WTC11 (cell line): ENCODE results near the gene BZW2. TPM values are rescaled to one million over a fixed set of nuclear protein-coding genes. Genes with fewer than 3 reads are reported as not detected.

ENCODE experiments used
- ATAC-seq: fragments of 200-7000 bp; cut with Tn5 transposase; 2 replicates; pipeline ENCODE4 v1.10.0; 2021; ENCODE audit warnings: mild to moderate bottlenecking, moderate library complexity
- Bru-seq: library from RNA; stranded (reverse); fragments of 400-500 nt; gene quantifications from one replicate; lab custom pipeline; 2021; lab: Mats Ljungman, UMichigan
- CTCF ChIA-PET: fragments of 300-600 bp; sonication (Branson Sonifier 250); formaldehyde crosslinking; loops from one replicate; lab custom pipeline; 2021; ENCODE audit warnings: antibody characterized with exemption; lab: Charles Lee
- POLR2A ChIA-PET: fragments of 350-600 bp; sonication (Branson Sonifier 250); formaldehyde crosslinking; loops from one replicate; lab custom pipeline; 2021; ENCODE audit warnings: antibody characterized with exemption; lab: Charles Lee
- DNase-seq: peaks from one replicate; pipeline ENCODE4 v3.0.0; 2021; ENCODE audit warnings: low spot score
- H3K27ac Mint-ChIP-seq: 2 replicates; pipeline ENCODE4 v1.8.0; 2021; ENCODE audit warnings: mixed read lengths
- H3K27me3 Mint-ChIP-seq: 2 replicates; pipeline ENCODE4 v1.8.0; 2021; ENCODE audit warnings: low read depth, mild to moderate bottlenecking, moderate library complexity, mixed read lengths
- H3K36me3 Mint-ChIP-seq: 2 replicates; pipeline ENCODE4 v1.8.0; 2021; ENCODE audit warnings: mixed read lengths
- H3K4me1 Mint-ChIP-seq: 2 replicates; pipeline ENCODE4 v1.8.0; 2022; ENCODE audit warnings: mixed read lengths
- H3K4me3 Mint-ChIP-seq: 2 replicates; pipeline ENCODE4 v1.8.0; 2021; ENCODE audit warnings: mild to moderate bottlenecking, moderate library complexity, mixed read lengths
- H3K9me3 Mint-ChIP-seq: 2 replicates; pipeline ENCODE4 v1.8.0; 2021; ENCODE audit warnings: mixed read lengths
- ATF1 ChIP-seq: sonication (generic); formaldehyde crosslinking; IDR thresholded peaks from 2 replicates; pipeline ENCODE4 v1.8.1; 2023; ENCODE audit warnings: mild to moderate bottlenecking, moderate library complexity, missing genetic modification reagents
- E2F1 ChIP-seq: sonication (generic); formaldehyde crosslinking; IDR thresholded peaks from 2 replicates; pipeline ENCODE4 v1.8.0; 2022; ENCODE audit warnings: mild to moderate bottlenecking, missing genetic modification reagents
- E2F5 ChIP-seq: sonication (generic); formaldehyde crosslinking; IDR thresholded peaks from 2 replicates; pipeline ENCODE4 v1.8.1; 2022; ENCODE audit warnings: mild to moderate bottlenecking, moderate library complexity, missing genetic modification reagents
- ERG ChIP-seq: fragments of 250-450 bp; sonication (Bioruptor Pico); IDR thresholded peaks from 2 replicates; pipeline ENCODE4 v1.8.0; 2021; ENCODE audit warnings: mild to moderate bottlenecking
- ETV6 ChIP-seq: sonication (generic); formaldehyde crosslinking; IDR thresholded peaks from 2 replicates; pipeline ENCODE4 v1.8.1; 2022; ENCODE audit warnings: mild to moderate bottlenecking, missing genetic modification reagents
- FOXK1 ChIP-seq: sonication (generic); formaldehyde crosslinking; IDR thresholded peaks from 2 replicates; pipeline ENCODE4 v1.8.0; 2022; ENCODE audit warnings: mild to moderate bottlenecking, moderate library complexity, missing genetic modification reagents
- FOXP4 ChIP-seq: sonication (generic); formaldehyde crosslinking; IDR thresholded peaks from 2 replicates; pipeline ENCODE4 v1.8.0; 2022; ENCODE audit warnings: mild to moderate bottlenecking, missing genetic modification reagents
- HMGA2 ChIP-seq: fragments of 250-450 bp; sonication (Bioruptor Pico); IDR thresholded peaks from 2 replicates; pipeline ENCODE4 v1.4.0; 2021; ENCODE audit warnings: mild to moderate bottlenecking, moderate library complexity
- MAX ChIP-seq: sonication (generic); formaldehyde crosslinking; IDR thresholded peaks from 2 replicates; pipeline ENCODE4 v1.8.0; 2022; ENCODE audit warnings: mild to moderate bottlenecking, missing genetic modification reagents
- SMAD4 ChIP-seq: sonication (generic); formaldehyde crosslinking; IDR thresholded peaks from 2 replicates; pipeline ENCODE4 v1.8.0; 2022; ENCODE audit warnings: mild to moderate bottlenecking, missing genetic modification reagents
- ZBTB43 ChIP-seq: sonication (generic); formaldehyde crosslinking; IDR thresholded peaks from 2 replicates; pipeline ENCODE4 v1.8.1; 2023; ENCODE audit warnings: mild to moderate bottlenecking, missing genetic modification reagents
- ZMAT4 ChIP-seq: fragments of 250-450 bp; sonication (Bioruptor Pico); IDR thresholded peaks from 2 replicates; pipeline ENCODE4 v1.9.0; 2021; ENCODE audit warnings: mild to moderate bottlenecking
- ZNF416 ChIP-seq: fragments of 250-450 bp; sonication (Bioruptor Pico); IDR thresholded peaks from 2 replicates; pipeline ENCODE4 v1.9.0; 2021; ENCODE audit warnings: mild to moderate bottlenecking, inconsistent platforms
- ZNF425 ChIP-seq: fragments of 250-450 bp; sonication (Bioruptor Pico); conservative IDR thresholded peaks from 2 replicates; pipeline ENCODE4 v1.9.0; 2021; ENCODE audit warnings: mild to moderate bottlenecking
- ZNF512 ChIP-seq: sonication (generic); formaldehyde crosslinking; IDR thresholded peaks from 2 replicates; pipeline ENCODE4 v1.8.1; 2022; ENCODE audit warnings: missing genetic modification reagents, borderline replicate concordance
- long read RNA-seq, 3 experiments: library from RNA in 1 of 3; library from capped mRNA in 1 of 3; library from polyadenylated mRNA in 1 of 3; unstranded in 2 of 3; stranded (forward) in 1 of 3; transcript quantifications; one replicate each; pipeline ENCODE4 v2.0.0, GENCODE V29; 2021
- total RNA-seq: library from RNA; stranded (reverse); gene quantifications from 3 replicates; pipeline ENCODE4 v1.2.3, GENCODE V29; 2021

Gene BZW2
- total RNA-seq (100.0 to 105 TPM (median 104 TPM) in 3 replicates), Bru-seq, nascent RNA (percentile 91 among the genes with signal in this experiment)
- long read RNA-seq, experiment 1, transcript BZW2-201 (12 exons, 1,860 nt), result major isoform, 257 of 330 reads
- long read RNA-seq, experiment 1, transcript BZW2-207 (12 exons, 1,862 nt), result minor isoform, 41 of 330 reads
- long read RNA-seq, experiment 1, partial matches to known transcripts, result 18 of 330 reads
- long read RNA-seq, experiment 1, other reads (novel, unspliced or antisense), result 11 of 330 reads
- long read RNA-seq, experiment 2, transcript BZW2-201 (12 exons, 1,860 nt), result major isoform, 97 of 159 reads
- long read RNA-seq, experiment 2, transcript BZW2-207 (12 exons, 1,862 nt), result minor isoform, 17 of 159 reads
- long read RNA-seq, experiment 2, partial matches to known transcripts, result 36 of 159 reads
- long read RNA-seq, experiment 2, other reads (novel, unspliced or antisense), result 6 of 159 reads
- long read RNA-seq, experiment 3, transcript BZW2-207 (12 exons, 1,862 nt), result minor isoform, 44 of 288 reads
- long read RNA-seq, experiment 3, transcript BZW2-201 (12 exons, 1,860 nt), result major isoform, 220 of 288 reads
- long read RNA-seq, experiment 3, partial matches to known transcripts, result 5 of 288 reads
- long read RNA-seq, experiment 3, other reads (novel, unspliced or antisense), result 13 of 288 reads

GRCh38 chr7:16645593-16646471 lies at the start of gene BZW2, which contains the start of gene ANKMY2:
Gene BZW2, plus strand, starts transcription at chr7:16646181. Its CDS starts 19,263 bp downstream, at chr7:16665444.
Gene ANKMY2, minus strand, starts transcription at chr7:16645754. Its CDS starts 181 bp downstream, at chr7:16645573.
- peak within 1 kb of the TSS; percentile 100 for H3K27ac Mint-ChIP-seq
- no peaks in the 10 kb centered on the region for H3K36me3 Mint-ChIP-seq
- H3K4me1 Mint-ChIP-seq, result peaks cover 46% of the 10 kb centered on the region
- DNase-seq (peak; percentile 94), ATAC-seq (peak; percentile 89)
- H3K9me3 Mint-ChIP-seq, result no peaks in the 10 kb centered on the region
- peak within 1 kb of the TSS; percentile 99 for H3K4me3 Mint-ChIP-seq
- ChIA-PET CTCF (interaction anchor here (0.6 to 1.5 kb wide), 2 partner anchors 81 to 135 kb away, joined by 3 to 7 read pairs; no protein-coding TSS in a partner anchor), POLR2A (interaction anchor here (0.6 to 1.2 kb wide), 5 partner anchors 9 to 1584 kb away, joined by 3 to 5 read pairs (median 3); no protein-coding TSS in a partner anchor)
- peaks cover 3% of the 10 kb centered on the region for H3K27me3 Mint-ChIP-seq
- no peak for TF ChIP-seq ERG (CRISPR knock-in tag)
- no peak for TF ChIP-seq HMGA2 (CRISPR knock-in tag)
- TF ChIP-seq ZBTB43 (CRISPR knock-in tag), result peak; percentile 63; the same call in 1 of the 2 replicates
- TF ChIP-seq ZNF416 (CRISPR knock-in tag), result no peak
- TF ChIP-seq FOXP4 (CRISPR knock-in tag), result peak; percentile 80
- peak; percentile 2; the same call in 1 of the 2 replicates for TF ChIP-seq E2F5
- 0 out of 2 replicates have a peak, but pooled peaks have one; percentile 37 for TF ChIP-seq SMAD4 (CRISPR knock-in tag)
- TF ChIP-seq ATF1 (CRISPR knock-in tag), result 0 out of 2 replicates have a peak, but pooled peaks have one; percentile 53
- TF ChIP-seq ZNF425 (CRISPR knock-in tag), result no peak
- TF ChIP-seq ZMAT4, result no peak
- TF ChIP-seq FOXK1 (CRISPR knock-in tag), result peak; percentile 88
- no peak for TF ChIP-seq ZNF512 (CRISPR knock-in tag)
- TF ChIP-seq E2F1 (CRISPR knock-in tag), result no peak
- TF ChIP-seq ETV6 (CRISPR knock-in tag), result peak; percentile 89; the same call in 1 of the 2 replicates
- peak; percentile 78 for TF ChIP-seq MAX (CRISPR knock-in tag)
